OCI-LY3 (cell line): ENCODE measurements around the gene NPVF.

Source experiments
- H2AFZ ChIP-seq: fragments of 200-600, 300-600 bp; shearing (Covaris generic); 2 replicates; pipeline ENCODE4 v1.6.0; 2014; ENCODE audit warnings: antibody characterized with exemption, low read depth, low read length
- H3K27ac ChIP-seq: fragments of 200-600, 300-600 bp; sonication (generic); 2 replicates; pipeline ENCODE4 v1.5.1; 2014; ENCODE audit warnings: mild to moderate bottlenecking, low read length, moderate library complexity, mixed read lengths
- H3K27me3 ChIP-seq: fragments of 200-600, 300-600 bp; sonication (generic); 2 replicates; pipeline ENCODE4 v1.6.1; 2014; ENCODE audit warnings: low read depth, low read length, mixed read lengths
- H3K36me3 ChIP-seq: fragments of 200-600, 300-600 bp; sonication (generic); replicated peaks from 2 replicates; pipeline ENCODE3; 2014; ENCODE audit warnings: low read depth, low read length, mixed read lengths
- H3K4me1 ChIP-seq: fragments of 300-600, 200-600 bp; sonication (generic); 2 replicates; pipeline ENCODE4 v1.6.1; 2014; ENCODE audit warnings: low read length, mixed read lengths
- H3K4me2 ChIP-seq: fragments of 200-600, 300-600 bp; sonication (generic); 2 replicates; pipeline ENCODE4 v1.6.1; 2014; ENCODE audit warnings: low read length, mixed read lengths
- H3K4me3 ChIP-seq: fragments of 300-600, 200-600 bp; sonication (generic); 2 replicates; pipeline ENCODE4 v1.5.1; 2014; ENCODE audit warnings: antibody characterized with exemption, mild to moderate bottlenecking, low read length, moderate library complexity
- H3K79me2 ChIP-seq: fragments of 300-600, 200-600 bp; shearing (Covaris generic); 2 replicates; pipeline ENCODE4 v1.6.1; 2014; ENCODE audit warnings: mild to moderate bottlenecking, low read length, mixed read lengths
- H3K9ac ChIP-seq: fragments of 300-600, 200-600 bp; shearing (Covaris generic); 2 replicates; pipeline ENCODE4 v1.6.0; 2014; ENCODE audit warnings: mild to moderate bottlenecking, low read length, moderate library complexity
- H3K9me3 ChIP-seq: fragments of 200-600, 300-600 bp; shearing (Covaris generic); 2 replicates; pipeline ENCODE4 v1.6.1; 2014; ENCODE audit warnings: low read length, mixed read lengths; ENCODE audit not compliant: insufficient read depth
- H4K20me1 ChIP-seq: fragments of 200-600, 300-600 bp; sonication (generic); 2 replicates; pipeline ENCODE4 v1.6.1; 2016; ENCODE audit warnings: low read length, mixed read lengths; ENCODE audit not compliant: insufficient read depth
- EZH2phosphoT487 ChIP-seq: fragments of 200-600 bp; shearing (Covaris generic); IDR thresholded peaks from 2 replicates; pipeline ENCODE4 v1.6.1; 2018; ENCODE audit warnings: antibody characterized with exemption, mixed run types, low read depth
- TF ChIP-seq, protein P1 (sequence below): fragments of 200-600, 300-600 bp; sonication (generic); IDR thresholded peaks from 2 replicates; pipeline ENCODE4 v1.5.1; 2014; ENCODE audit warnings: antibody characterized with exemption, low read length, low read depth

NPVF gene

DNA sequence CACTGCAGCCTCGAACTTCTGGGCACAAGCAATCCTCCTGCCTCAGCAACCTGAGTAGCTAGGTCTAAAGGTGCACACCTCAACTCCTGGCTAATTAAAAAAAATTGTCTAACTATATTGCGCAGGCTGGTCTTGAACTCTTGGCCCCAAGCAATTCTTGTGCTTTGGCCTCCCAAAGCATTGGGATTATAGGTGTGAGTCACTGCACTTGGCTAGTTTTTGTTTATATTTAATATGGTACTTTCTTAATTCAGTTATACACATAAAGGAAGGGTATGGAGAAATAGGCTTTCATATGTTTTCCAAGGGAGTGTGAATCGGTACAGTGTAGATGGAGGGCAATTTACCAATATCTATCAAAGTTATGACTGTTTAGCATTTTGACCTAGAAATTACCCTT, 20.4 kb downstream of the NPVF start:
- Histone ChIP-seq H4K20me1 (no peaks in the 10 kb centered on the region), H3K9me3 (no peaks in the 10 kb centered on the region)
- TF ChIP-seq, protein P1, sequence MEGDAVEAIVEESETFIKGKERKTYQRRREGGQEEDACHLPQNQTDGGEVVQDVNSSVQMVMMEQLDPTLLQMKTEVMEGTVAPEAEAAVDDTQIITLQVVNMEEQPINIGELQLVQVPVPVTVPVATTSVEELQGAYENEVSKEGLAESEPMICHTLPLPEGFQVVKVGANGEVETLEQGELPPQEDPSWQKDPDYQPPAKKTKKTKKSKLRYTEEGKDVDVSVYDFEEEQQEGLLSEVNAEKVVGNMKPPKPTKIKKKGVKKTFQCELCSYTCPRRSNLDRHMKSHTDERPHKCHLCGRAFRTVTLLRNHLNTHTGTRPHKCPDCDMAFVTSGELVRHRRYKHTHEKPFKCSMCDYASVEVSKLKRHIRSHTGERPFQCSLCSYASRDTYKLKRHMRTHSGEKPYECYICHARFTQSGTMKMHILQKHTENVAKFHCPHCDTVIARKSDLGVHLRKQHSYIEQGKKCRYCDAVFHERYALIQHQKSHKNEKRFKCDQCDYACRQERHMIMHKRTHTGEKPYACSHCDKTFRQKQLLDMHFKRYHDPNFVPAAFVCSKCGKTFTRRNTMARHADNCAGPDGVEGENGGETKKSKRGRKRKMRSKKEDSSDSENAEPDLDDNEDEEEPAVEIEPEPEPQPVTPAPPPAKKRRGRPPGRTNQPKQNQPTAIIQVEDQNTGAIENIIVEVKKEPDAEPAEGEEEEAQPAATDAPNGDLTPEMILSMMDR = no peak
- no peak for TF ChIP-seq EZH2phosphoT487

DNA sequence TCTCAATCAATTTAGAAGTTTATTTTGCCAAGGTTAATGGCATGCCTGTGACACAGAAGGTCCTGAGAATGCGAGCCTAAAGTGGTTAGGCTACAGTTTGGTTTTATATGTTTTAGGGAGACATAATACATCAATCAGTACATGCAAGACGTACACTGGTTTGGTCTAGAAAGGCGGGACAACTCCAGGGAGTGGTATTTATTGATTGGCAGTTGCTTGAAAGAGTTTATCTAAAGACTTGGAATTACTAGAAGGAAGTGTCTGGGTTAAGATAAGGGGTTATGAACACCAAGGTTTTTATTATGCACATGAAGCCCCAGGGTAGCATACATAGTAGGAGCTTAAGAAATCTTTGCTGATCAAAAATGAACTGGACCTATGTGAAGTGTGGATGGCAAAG, 21.5 kb downstream of the NPVF start:
- no peak overlapping the region for H3K4me3 ChIP-seq
- H3K4me1 ChIP-seq = no peaks in the 10 kb centered on the region
- no peaks in the 10 kb centered on the region for H3K36me3 ChIP-seq
- no peak overlapping the region for H3K27ac ChIP-seq
- H3K4me2 ChIP-seq = no peak overlapping the region
- H3K9ac ChIP-seq = no peak overlapping the region
- no peaks in the 10 kb centered on the region for H4K20me1 ChIP-seq
- TF ChIP-seq, protein P1 = no peak
- TF ChIP-seq EZH2phosphoT487 = no peak
- H2AFZ ChIP-seq = no peak overlapping the region
- H3K9me3 ChIP-seq = no peaks in the 10 kb centered on the region
- no peaks in the 10 kb centered on the region for H3K79me2 ChIP-seq
- H3K27me3 ChIP-seq = no peaks in the 10 kb centered on the region

More for the DNA sequence above, 20.4 kb downstream of the NPVF start:
- no peaks in the 10 kb centered on the region for H3K4me1 ChIP-seq
- no peak overlapping the region for H3K27ac ChIP-seq
- no peak overlapping the region for H3K4me3 ChIP-seq
- no peaks in the 10 kb centered on the region for H3K36me3 ChIP-seq
- H3K4me2 ChIP-seq = no peak overlapping the region
- H3K27me3 ChIP-seq = no peaks in the 10 kb centered on the region
- no peak overlapping the region for H3K9ac ChIP-seq
- H3K79me2 ChIP-seq = no peaks in the 10 kb centered on the region
- no peak overlapping the region for H2AFZ ChIP-seq

DNA sequence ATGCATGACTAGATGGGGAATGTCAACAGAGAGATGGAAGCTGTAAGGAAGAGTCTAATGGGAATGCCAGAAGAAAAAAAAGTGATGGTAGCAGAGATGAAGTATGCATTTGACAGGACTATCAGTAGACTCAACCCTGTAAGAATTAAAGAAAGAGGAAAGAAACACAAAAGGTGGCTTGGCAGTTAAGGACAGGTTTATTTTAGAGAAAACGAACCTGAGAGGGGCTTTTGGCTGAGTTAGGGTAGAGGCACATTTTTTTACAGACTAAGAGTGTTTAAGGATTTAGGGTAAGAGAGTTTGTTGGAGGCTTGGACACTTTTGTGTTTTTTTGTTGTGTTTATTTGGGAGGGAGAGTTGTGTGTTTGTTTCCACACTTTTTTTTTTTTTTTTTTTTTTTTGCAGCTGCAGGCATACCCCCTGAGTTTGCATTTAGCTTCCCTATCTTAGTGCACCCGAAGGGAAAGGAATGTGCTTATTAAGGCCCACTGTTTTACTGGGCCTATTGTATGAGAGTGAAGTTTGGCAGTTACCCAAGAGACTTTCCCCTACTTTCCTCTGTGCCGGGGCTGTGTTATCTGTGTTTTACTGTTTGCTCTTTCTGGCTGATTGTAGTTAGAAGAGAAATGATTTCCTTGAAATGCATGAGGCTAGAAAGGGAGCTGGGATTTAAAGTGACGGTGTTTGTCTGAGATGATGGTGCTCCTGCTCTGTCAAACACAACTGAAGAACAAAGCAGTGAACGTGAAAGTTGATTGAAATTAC, 32.0 kb downstream of the NPVF start:
- Histone ChIP-seq H3K9me3 (no peaks in the 10 kb centered on the region), H3K9ac (no peak overlapping the region), H3K36me3 (no peaks in the 10 kb centered on the region), H3K4me1 (no peaks in the 10 kb centered on the region), H3K27me3 (no peaks in the 10 kb centered on the region), H3K4me2 (no peak overlapping the region), H3K4me3 (no peak overlapping the region), H3K27ac (no peak overlapping the region), H3K79me2 (no peaks in the 10 kb centered on the region), H4K20me1 (no peaks in the 10 kb centered on the region), H2AFZ (no peak overlapping the region)
- no peak for TF ChIP-seq EZH2phosphoT487
- TF ChIP-seq, protein P1 = no peak

DNA sequence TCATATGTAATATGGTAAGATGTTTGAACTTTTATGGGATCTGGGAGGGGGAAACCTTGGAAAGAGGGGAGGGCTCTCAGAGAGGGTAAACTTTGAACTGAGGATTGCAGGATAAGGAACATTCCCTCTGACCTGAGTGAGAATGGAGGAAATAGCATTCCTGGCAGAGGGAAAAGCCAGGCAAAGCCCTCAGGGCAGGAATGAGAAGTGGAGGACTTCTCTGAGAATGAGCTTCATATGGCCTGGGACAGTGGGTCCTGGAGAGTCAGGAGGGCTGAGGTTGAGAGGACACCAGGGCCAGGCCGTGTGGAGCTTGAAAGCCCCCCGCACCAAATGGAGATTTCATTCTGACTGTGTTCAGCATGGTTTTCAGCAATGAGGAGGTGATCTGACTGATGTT, 34.2 kb downstream of the NPVF start:
- Histone ChIP-seq H3K27ac (no peak overlapping the region), H3K9ac (no peak overlapping the region)
- TF ChIP-seq EZH2phosphoT487 = no peak
- TF ChIP-seq, protein P1 = no peak

More for the DNA sequence above, 34.2 kb downstream of the NPVF start:
- no peaks in the 10 kb centered on the region for H3K27me3 ChIP-seq
- H3K9me3 ChIP-seq = no peaks in the 10 kb centered on the region
- H2AFZ ChIP-seq = no peak overlapping the region
- no peak overlapping the region for H3K4me2 ChIP-seq
- H3K79me2 ChIP-seq = no peaks in the 10 kb centered on the region
- H3K4me3 ChIP-seq = no peak overlapping the region
- no peaks in the 10 kb centered on the region for H4K20me1 ChIP-seq
- no peaks in the 10 kb centered on the region for H3K4me1 ChIP-seq
- no peaks in the 10 kb centered on the region for H3K36me3 ChIP-seq
